CD4-positive, alpha-beta T cell (primary cell): ENCODE measurements around the gene NMRK2. TPM values are rescaled to one million over a fixed set of nuclear protein-coding genes. Genes with fewer than 3 reads are reported as not detected.

ENCODE experiments used
- ATAC-seq: fragments of 200-7000 bp; cut with Tn5 transposase; one replicate; pipeline ENCODE4 v1.10.0; 2022; ENCODE audit warnings: mild to moderate bottlenecking; ENCODE audit not compliant: poor library complexity
- CTCF ChIA-PET: fragments of 350-600 bp; sonication (Branson Sonifier 250); formaldehyde crosslinking; loops from one replicate; lab custom pipeline; 2021; ENCODE audit warnings: antibody characterized with exemption, inconsistent platforms; lab: Charles Lee
- POLR2A ChIA-PET: fragments of 350-600 bp; sonication (Branson Sonifier 250); formaldehyde crosslinking; loops from one replicate; lab custom pipeline; 2021; ENCODE audit warnings: antibody characterized with exemption, inconsistent platforms; lab: Charles Lee
- DNase-seq, 14 experiments: peaks; one replicate each; pipeline ENCODE4 v3.0.0-alpha.2; 2013 to 2020; ENCODE audit warnings: mixed read lengths in 2 of 14
- H3K27ac ChIP-seq, 2 donors: one replicate each; pipeline versions ENCODE4 v1.5.1 to v1.7.0; 2013; ENCODE audit warnings: low read length in 2 of 2, low read depth in 1 of 2, mild to moderate bottlenecking in 1 of 2
- H3K27me3 ChIP-seq, 2 experiments: 1 replicate in 1 of 2; 2 replicates in 1 of 2; pipeline versions ENCODE4 v1.6.1 to v1.7.0; 2013; ENCODE audit warnings: low read length in 2 of 2, control low read depth in 1 of 2, mild to moderate bottlenecking in 1 of 2, moderate library complexity in 1 of 2; ENCODE audit not compliant: insufficient read depth in 2 of 2, control insufficient read depth in 1 of 2
- H3K36me3 ChIP-seq: one replicate; pipeline ENCODE4 v1.6.1; 2013; ENCODE audit warnings: low read length, control low read depth; ENCODE audit not compliant: insufficient read depth
- H3K4me1 ChIP-seq: one replicate; pipeline ENCODE4 v1.6.1; 2013; ENCODE audit warnings: low read length, control low read depth; ENCODE audit not compliant: insufficient read depth
- H3K4me3 ChIP-seq: one replicate; pipeline ENCODE4 v1.5.1; 2013; ENCODE audit warnings: mild to moderate bottlenecking, low read length, moderate library complexity
- H3K9me3 ChIP-seq, 2 experiments: 1 replicate in 1 of 2; 2 replicates in 1 of 2; pipeline versions ENCODE4 v1.6.1 to v1.7.0; 2013; ENCODE audit warnings: low read length in 2 of 2, mild to moderate bottlenecking in 2 of 2, control low read depth in 1 of 2, moderate library complexity in 1 of 2; ENCODE audit not compliant: control insufficient read depth in 1 of 2, insufficient read depth in 1 of 2
- H3K27ac Mint-ChIP-seq: one replicate; pipeline ENCODE4 v1.8.0; 2020; ENCODE audit warnings: mixed read lengths
- H3K27me3 Mint-ChIP-seq: one replicate; pipeline ENCODE4 v1.8.0; 2021; ENCODE audit warnings: mixed read lengths
- H3K36me3 Mint-ChIP-seq: one replicate; pipeline ENCODE4 v1.8.0; 2021; ENCODE audit warnings: low read depth, mixed read lengths
- H3K4me1 Mint-ChIP-seq: one replicate; pipeline ENCODE4 v1.8.0; 2021; ENCODE audit warnings: low read depth, mixed read lengths
- H3K4me3 Mint-ChIP-seq: one replicate; pipeline ENCODE4 v1.8.0; 2020; ENCODE audit warnings: mild to moderate bottlenecking, mixed read lengths
- H3K9me3 Mint-ChIP-seq: one replicate; pipeline ENCODE4 v1.8.0; 2020; ENCODE audit warnings: mixed read lengths
- intact Hi-C, 2 experiments: fragments of 100-400 bp; cut with DNase I in 1 of 2; cut with micrococcal nuclease in 1 of 2; formaldehyde crosslinking; loops; one replicate each; pipeline versions ENCODE4 v1.15.1 to v1.9.0; 2023 to 2025; cut with DNase I, micrococcal nuclease
- total RNA-seq, 174 experiments: library from RNA in 2 of 174; stranded (reverse) in 2 of 174; gene quantifications; one replicate each; pipeline ENCODE4 v1.2.3 and lab custom pipeline; 2021 to 2026
- TF ChIP-seq, protein P1 (sequence below): fragments of 200-600 bp; IDR thresholded peaks from one replicate; pipeline ENCODE4 v1.8.0; 2022; ENCODE audit warnings: antibody characterized with exemption, mild to moderate bottlenecking

NMRK2 gene
- total RNA-seq, 2 experiments from 2014 or later = not detected

- DNase-seq = no peak
- H3K27me3 ChIP-seq = no peaks in the 10 kb centered on the region
- no peak overlapping the region for H3K4me3 ChIP-seq
- POLR2A ChIA-PET = no interaction called here
- TF ChIP-seq, protein P1, sequence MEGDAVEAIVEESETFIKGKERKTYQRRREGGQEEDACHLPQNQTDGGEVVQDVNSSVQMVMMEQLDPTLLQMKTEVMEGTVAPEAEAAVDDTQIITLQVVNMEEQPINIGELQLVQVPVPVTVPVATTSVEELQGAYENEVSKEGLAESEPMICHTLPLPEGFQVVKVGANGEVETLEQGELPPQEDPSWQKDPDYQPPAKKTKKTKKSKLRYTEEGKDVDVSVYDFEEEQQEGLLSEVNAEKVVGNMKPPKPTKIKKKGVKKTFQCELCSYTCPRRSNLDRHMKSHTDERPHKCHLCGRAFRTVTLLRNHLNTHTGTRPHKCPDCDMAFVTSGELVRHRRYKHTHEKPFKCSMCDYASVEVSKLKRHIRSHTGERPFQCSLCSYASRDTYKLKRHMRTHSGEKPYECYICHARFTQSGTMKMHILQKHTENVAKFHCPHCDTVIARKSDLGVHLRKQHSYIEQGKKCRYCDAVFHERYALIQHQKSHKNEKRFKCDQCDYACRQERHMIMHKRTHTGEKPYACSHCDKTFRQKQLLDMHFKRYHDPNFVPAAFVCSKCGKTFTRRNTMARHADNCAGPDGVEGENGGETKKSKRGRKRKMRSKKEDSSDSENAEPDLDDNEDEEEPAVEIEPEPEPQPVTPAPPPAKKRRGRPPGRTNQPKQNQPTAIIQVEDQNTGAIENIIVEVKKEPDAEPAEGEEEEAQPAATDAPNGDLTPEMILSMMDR = no peak
- H3K9me3 ChIP-seq = no peaks in the 10 kb centered on the region
- peaks cover 28% of the 10 kb centered on the region for H3K36me3 Mint-ChIP-seq
- H3K4me3 Mint-ChIP-seq = no peak overlapping the region
- H3K4me1 Mint-ChIP-seq = no peaks in the 10 kb centered on the region
- no peaks in the 10 kb centered on the region for H3K27me3 Mint-ChIP-seq
- no peaks in the 10 kb centered on the region for H3K9me3 Mint-ChIP-seq
- CTCF ChIA-PET = no interaction called here
- H3K27ac ChIP-seq = no peak overlapping the region
- H3K27ac Mint-ChIP-seq = no peak overlapping the region
- intact Hi-C loops = no loop called here
- H3K36me3 ChIP-seq = peaks cover 53% of the 10 kb centered on the region
- no peaks in the 10 kb centered on the region for H3K4me1 ChIP-seq
- no peak for ATAC-seq
These were observed 26.2 kb downstream of the NMRK2 start for GRCh38 chr19:3958836-3959765.

DNA sequence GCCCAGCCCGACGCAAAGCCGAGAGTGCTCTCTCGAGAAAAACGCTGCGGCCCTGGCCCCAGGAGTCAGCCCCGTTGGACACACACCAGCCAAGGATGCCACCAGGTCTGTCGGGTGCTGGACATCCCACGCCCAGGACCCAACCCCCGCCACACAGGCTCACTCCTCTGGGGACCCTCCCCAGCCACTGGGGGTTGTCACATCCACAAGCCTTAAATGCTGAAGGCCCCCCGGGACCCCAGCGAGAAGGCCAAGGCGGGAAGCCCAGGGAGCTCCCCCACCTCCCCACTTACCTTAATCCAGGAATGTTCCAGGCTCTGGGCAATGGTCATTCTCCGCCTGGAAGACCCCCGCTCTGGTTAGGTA is 26.9 kb downstream of the NMRK2 start:
- Histone ChIP-seq H3K27ac (no peak overlapping the region), H3K27me3 (no peaks in the 10 kb centered on the region), H3K4me3 (no peak overlapping the region), H3K4me1 (no peaks in the 10 kb centered on the region), H3K9me3 (no peaks in the 10 kb centered on the region), H3K36me3 (peaks cover 58% of the 10 kb centered on the region)
- H3K9me3 Mint-ChIP-seq = no peaks in the 10 kb centered on the region
- no peak overlapping the region for H3K4me3 Mint-ChIP-seq
- TF ChIP-seq, protein P1 = no peak
- ChIA-PET CTCF (no interaction called here), POLR2A (no interaction called here)
- intact Hi-C loops = no loop called here
- H3K4me1 Mint-ChIP-seq = no peaks in the 10 kb centered on the region
- DNase-seq (no peak), ATAC-seq (no peak)
- H3K27ac Mint-ChIP-seq = no peak overlapping the region
- peaks cover 31% of the 10 kb centered on the region for H3K36me3 Mint-ChIP-seq
- no peaks in the 10 kb centered on the region for H3K27me3 Mint-ChIP-seq

DNA sequence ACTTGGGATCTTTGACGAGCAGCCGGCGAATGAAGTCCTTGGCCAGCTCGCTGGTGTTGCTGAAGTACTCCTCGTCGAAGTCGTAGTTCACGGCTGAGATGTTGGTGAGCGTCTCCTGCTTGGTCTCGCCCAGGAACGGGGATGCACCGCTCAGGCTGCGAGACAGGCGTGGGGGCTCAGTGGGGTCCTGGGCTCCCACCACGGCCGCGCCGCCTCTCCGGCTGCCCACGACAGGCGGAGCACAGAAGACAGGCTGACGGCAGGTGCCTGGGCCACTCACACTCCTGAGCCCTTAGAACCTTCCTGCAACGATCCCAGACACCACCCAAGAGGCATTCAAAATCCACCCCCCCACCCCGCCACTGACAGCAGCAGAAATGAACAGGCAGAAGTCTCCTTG is 28.1 kb downstream of the NMRK2 start:
- no peaks in the 10 kb centered on the region for H3K9me3 Mint-ChIP-seq
- POLR2A ChIA-PET = no interaction called here
- intact Hi-C loops = no loop called here
- DNase-seq = no peak
- H3K36me3 Mint-ChIP-seq = peaks cover 39% of the 10 kb centered on the region
- CTCF ChIA-PET = no interaction called here
- no peak for ATAC-seq
- H3K27ac ChIP-seq = no peak overlapping the region
- H3K9me3 ChIP-seq = no peaks in the 10 kb centered on the region
- H3K4me1 ChIP-seq = peaks cover 1% of the 10 kb centered on the region
- no peaks in the 10 kb centered on the region for H3K4me1 Mint-ChIP-seq
- H3K4me3 Mint-ChIP-seq = no peak overlapping the region
- no peak overlapping the region for H3K4me3 ChIP-seq
- H3K27ac Mint-ChIP-seq = no peak overlapping the region
- no peaks in the 10 kb centered on the region for H3K27me3 ChIP-seq
- peaks cover 68% of the 10 kb centered on the region for H3K36me3 ChIP-seq
- TF ChIP-seq, protein P1 = no peak
- no peaks in the 10 kb centered on the region for H3K27me3 Mint-ChIP-seq
